PC-9 (cell line): Measurements from ENCODE around the gene KRT73.

Experiments used
- EZH2 ChIP-seq: fragments of 200-600 bp; sonication (generic); IDR thresholded peaks from 2 replicates; pipeline ENCODE4 v1.8.0; 2017; ENCODE audit warnings: antibody characterized with exemption, low read depth
- TF ChIP-seq, protein P1 (sequence below): fragments of 200-600 bp; sonication (generic); conservative IDR thresholded peaks from 2 replicates; pipeline ENCODE4 v1.6.1; 2017; ENCODE audit warnings: mixed run types, antibody characterized with exemption, mild to moderate bottlenecking, moderate library complexity

DNA sequence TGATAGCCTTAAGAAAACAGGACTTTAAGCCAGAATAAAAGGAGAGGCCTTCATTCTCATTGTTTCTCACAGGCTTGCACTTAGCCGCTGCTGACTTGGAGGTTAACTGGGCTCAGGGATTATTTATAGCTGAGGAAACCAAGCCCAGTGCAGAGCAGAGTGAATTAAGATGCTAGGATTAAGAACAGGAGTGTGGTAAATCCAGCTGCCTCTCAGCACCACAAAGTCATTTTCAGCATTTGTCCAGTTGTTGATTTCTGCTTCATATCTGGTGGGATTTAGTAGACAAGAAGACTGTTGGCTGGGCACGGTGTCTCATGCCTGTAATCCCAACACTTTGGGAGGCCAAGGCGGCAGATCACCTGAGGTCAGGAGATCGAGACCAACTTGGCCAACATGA lies 14.3 kb upstream of the KRT73 start:
- TF ChIP-seq, protein P1, sequence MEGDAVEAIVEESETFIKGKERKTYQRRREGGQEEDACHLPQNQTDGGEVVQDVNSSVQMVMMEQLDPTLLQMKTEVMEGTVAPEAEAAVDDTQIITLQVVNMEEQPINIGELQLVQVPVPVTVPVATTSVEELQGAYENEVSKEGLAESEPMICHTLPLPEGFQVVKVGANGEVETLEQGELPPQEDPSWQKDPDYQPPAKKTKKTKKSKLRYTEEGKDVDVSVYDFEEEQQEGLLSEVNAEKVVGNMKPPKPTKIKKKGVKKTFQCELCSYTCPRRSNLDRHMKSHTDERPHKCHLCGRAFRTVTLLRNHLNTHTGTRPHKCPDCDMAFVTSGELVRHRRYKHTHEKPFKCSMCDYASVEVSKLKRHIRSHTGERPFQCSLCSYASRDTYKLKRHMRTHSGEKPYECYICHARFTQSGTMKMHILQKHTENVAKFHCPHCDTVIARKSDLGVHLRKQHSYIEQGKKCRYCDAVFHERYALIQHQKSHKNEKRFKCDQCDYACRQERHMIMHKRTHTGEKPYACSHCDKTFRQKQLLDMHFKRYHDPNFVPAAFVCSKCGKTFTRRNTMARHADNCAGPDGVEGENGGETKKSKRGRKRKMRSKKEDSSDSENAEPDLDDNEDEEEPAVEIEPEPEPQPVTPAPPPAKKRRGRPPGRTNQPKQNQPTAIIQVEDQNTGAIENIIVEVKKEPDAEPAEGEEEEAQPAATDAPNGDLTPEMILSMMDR, result no peak
- TF ChIP-seq EZH2, result no peak
